HepG2 (cell line): ENCODE data around the gene SLC18A3. TPM values are rescaled to one million over a fixed set of nuclear protein-coding genes. Genes with fewer than 3 reads are reported as not detected.

Source experiments
- ATAC-seq: fragments of 200-7000 bp; cut with Tn5 transposase; 3 replicates; pipeline ENCODE4 v1.9.1; 2020; ENCODE audit warnings: mild to moderate bottlenecking, moderate library complexity
- BruUV-seq: library from RNA; stranded (reverse); fragments of 400-500 nt; replicated peaks from 2 replicates; lab custom pipeline; 2021; lab: Mats Ljungman, UMichigan
- CTCF ChIA-PET: fragments of 300-600 bp; formaldehyde crosslinking; extraction: SDS; loops from one replicate; lab custom pipeline; 2021; ENCODE audit warnings: low total read pairs, inconsistent platforms, low intra/inter-chr PET ratio; lab: Yijun Ruan, JAX
- POLR2A ChIA-PET: fragments of 350-600 bp; sonication (Branson Sonifier 250); formaldehyde crosslinking; loops from one replicate; lab custom pipeline; 2020; ENCODE audit warnings: antibody characterized with exemption, inconsistent platforms; lab: Yijun Ruan, JAX
- DNase-seq: peaks from one replicate; pipeline ENCODE4 v3.0.0-alpha.2; 2015; ENCODE audit warnings: low spot score
- FAIRE-seq: peaks from 3 replicates; lab custom pipeline; 2011; peaks lifted over from hg19 to GRCh38; lab: Jason Lieb, UNC
- H2AFZ ChIP-seq: one replicate; pipeline ENCODE4 v1.6.1; 2011; ENCODE audit warnings: low read length, inconsistent platforms
- H3K27ac ChIP-seq: fragments of 300-600 bp; 3 replicates; pipeline ENCODE4 v1.8.0; 2011; ENCODE audit warnings: mixed run types, mild to moderate bottlenecking, mixed read lengths, low read length, inconsistent platforms; ENCODE audit not compliant: insufficient read depth; ENCODE audit errors: extremely low read length
- H3K27me3 ChIP-seq, 2 experiments: fragments of 200-600 bp in 1 of 2; 2 replicates in 1 of 2; 3 replicates in 1 of 2; pipeline versions ENCODE4 v1.6.0 to v1.8.0; 2011; ENCODE audit warnings: low read length in 2 of 2, mild to moderate bottlenecking in 2 of 2, moderate library complexity in 2 of 2, inconsistent platforms in 1 of 2; ENCODE audit not compliant: insufficient read depth in 2 of 2, control insufficient read depth in 1 of 2
- H3K36me3 ChIP-seq, 2 experiments: fragments of 200-600 bp in 1 of 2; replicated peaks in 1 of 2; 2 replicates in 1 of 2; 3 replicates in 1 of 2; pipeline versions ENCODE4 v1.5.1 to v1.8.0; 2011; ENCODE audit warnings: low read length in 2 of 2, inconsistent platforms in 1 of 2; ENCODE audit not compliant: insufficient read depth in 2 of 2, control insufficient read depth in 1 of 2
- H3K4me1 ChIP-seq: 2 replicates; pipeline ENCODE4 v1.5.1; 2012; ENCODE audit warnings: low read length, inconsistent platforms; ENCODE audit not compliant: insufficient read depth
- H3K4me2 ChIP-seq: 2 replicates; pipeline ENCODE4 v1.6.0; 2011; ENCODE audit warnings: low read depth, low read length, inconsistent platforms
- H3K4me3 ChIP-seq, 3 experiments: fragments of 200-600 bp in 1 of 3; sonication (generic), shearing (Covaris generic) in 1 of 3; replicated peaks in 1 of 3; 2 replicates each; pipeline ENCODE4 v1.5.1; 2011 to 2016; ENCODE audit warnings: low read length in 3 of 3, inconsistent platforms in 2 of 3, low read depth in 2 of 3, mild to moderate bottlenecking in 2 of 3, control low read depth in 1 of 3, mixed read lengths in 1 of 3; ENCODE audit not compliant: insufficient read depth in 1 of 3
- H3K79me2 ChIP-seq: one replicate; pipeline ENCODE4 v1.6.1; 2011; ENCODE audit warnings: low read length, inconsistent platforms; ENCODE audit not compliant: insufficient read depth
- H3K9ac ChIP-seq: 2 replicates; pipeline ENCODE4 v1.6.0; 2011; ENCODE audit warnings: mild to moderate bottlenecking, low read depth, low read length, inconsistent platforms; ENCODE audit not compliant: insufficient read depth
- H3K9me3 ChIP-seq: 2 replicates; pipeline ENCODE4 v1.5.1; 2012; ENCODE audit warnings: mild to moderate bottlenecking, low read length
- H4K20me1 ChIP-seq: 2 replicates; pipeline ENCODE4 v1.6.0; 2011; ENCODE audit warnings: inconsistent platforms, mild to moderate bottlenecking, low read length, moderate library complexity; ENCODE audit not compliant: insufficient read depth
- CBFB ChIP-seq: sonication (generic); formaldehyde crosslinking; IDR thresholded peaks from 2 replicates; pipeline ENCODE4 v1.4.0; 2020; ENCODE audit warnings: missing genetic modification reagents
- CREB1 ChIP-seq, 2 experiments: fragments of 450-650 bp in 1 of 2; IDR thresholded peaks; 2 replicates each; pipeline ENCODE4 v1.6.1; 2016 to 2017; ENCODE audit warnings: control low read depth in 1 of 2, mild to moderate bottlenecking in 1 of 2, missing compliant biosample characterization in 1 of 2, missing genetic modification characterization in 1 of 2
- GABPA ChIP-seq, 2 experiments: IDR thresholded peaks; 2 replicates each; pipeline ENCODE4 v1.6.1; 2011 to 2016; ENCODE audit warnings: low read depth in 2 of 2, low read length in 1 of 2, missing biosample characterization in 1 of 2, missing genetic modification characterization in 1 of 2
- GABPB1 ChIP-seq: IDR thresholded peaks from 2 replicates; pipeline ENCODE4 v1.6.1; 2016; ENCODE audit warnings: mild to moderate bottlenecking, missing genetic modification reagents, moderate library complexity, missing compliant biosample characterization
- HDAC1 ChIP-seq: sonication (generic); formaldehyde crosslinking; IDR thresholded peaks from 2 replicates; pipeline ENCODE4 v1.5.1; 2020; ENCODE audit warnings: mild to moderate bottlenecking, missing genetic modification reagents
- KLF6 ChIP-seq: IDR thresholded peaks from 2 replicates; pipeline ENCODE4 v1.8.0; 2016; ENCODE audit warnings: missing biosample characterization, missing genetic modification reagents
- MLLT10 ChIP-seq: sonication (generic); formaldehyde crosslinking; IDR thresholded peaks from 2 replicates; pipeline ENCODE4 v1.4.0; 2020; ENCODE audit warnings: missing genetic modification reagents
- REPIN1 ChIP-seq: sonication (generic); formaldehyde crosslinking; IDR thresholded peaks from 2 replicates; pipeline ENCODE4 v1.8.0; 2022; ENCODE audit warnings: missing genetic modification reagents, low read depth, mild to moderate bottlenecking, borderline replicate concordance
- RNF219 ChIP-seq: sonication (generic); formaldehyde crosslinking; IDR thresholded peaks from 2 replicates; pipeline ENCODE4 v1.5.0; 2020; ENCODE audit warnings: mild to moderate bottlenecking, missing genetic modification reagents
- ZBTB2 ChIP-seq: sonication (generic); formaldehyde crosslinking; IDR thresholded peaks from 2 replicates; pipeline ENCODE4 v1.8.0; 2022; ENCODE audit warnings: low read depth, missing genetic modification reagents
- ZIK1 ChIP-seq: sonication (generic); formaldehyde crosslinking; IDR thresholded peaks from 2 replicates; pipeline ENCODE4 v1.5.0; 2020; ENCODE audit warnings: mild to moderate bottlenecking, low read depth, missing genetic modification reagents, borderline replicate concordance
- ZNF674 ChIP-seq: sonication (generic); formaldehyde crosslinking; IDR thresholded peaks from 2 replicates; pipeline ENCODE4 v1.5.0; 2020; ENCODE audit warnings: low read depth, mild to moderate bottlenecking, missing genetic modification reagents
- WGBS: methylation state at CpG from one replicate; pipeline ENCODE4 v1.1.6; 2017; ENCODE audit warnings: low lambda C conversion rate; 5-methylcytosine and 5-hydroxymethylcytosine counted together
- in situ Hi-C: cut with HindIII; loops from 2 replicates; pipeline ENCODE4 v1.10.0; 2017; ENCODE audit warnings: low pct_unique_long_range_greater_than_20kb; ENCODE audit not compliant: extremely low pct_ligation_motif_present
- intact Hi-C: fragments of 100-400 bp; cut with micrococcal nuclease; formaldehyde crosslinking; loops from one replicate; pipeline ENCODE4 v1.10.0; 2022; ENCODE audit not compliant: unreplicated experiment
- polyA plus RNA-seq, 8 experiments: library from polyadenylated mRNA; depleted of rRNA in 3 of 8; stranded (reverse) in 7 of 8; unstranded in 1 of 8; fragments of >200 nt; fragmentation: Illumina TruSeq in 4 of 8; extraction: Trizol in 4 of 8; gene quantifications; 2 replicates each; pipeline versions ENCODE4 v1.2.1 to v1.2.3, GENCODE V29; 2011 to 2016; ENCODE audit warnings: low read depth in 4 of 8, missing spikeins in 1 of 8, mixed read lengths in 1 of 8; ENCODE audit not compliant: insufficient read depth in 1 of 8
- total RNA-seq, 5 experiments: library from RNA; depleted of rRNA; stranded (reverse); fragments of >200 nt; fragmentation: Illumina TruSeq; extraction: Trizol; gene quantifications; 2 replicates each; pipeline ENCODE4 v1.2.3, GENCODE V29; 2016; ENCODE audit warnings: low read depth in 1 of 5

SLC18A3 gene
- total and polyA plus RNA-seq, 2 of the 13 experiments (the other 11 are each of a cell fraction or from before 2014, with no cell fraction given): not detected

GRCh38 chr10:49569031-49569631, 41.0 kb upstream of the SLC18A3 start:
- ChIA-PET POLR2A (no interaction called here), CTCF (no interaction called here)
- DNase-seq (no peak), ATAC-seq (no peak), FAIRE-seq (no peak)
- no peaks in the 10 kb centered on the region for H3K36me3 ChIP-seq
- in situ Hi-C loops: no loop called here
- no peak overlapping the region for H2AFZ ChIP-seq
- H4K20me1 ChIP-seq: no peaks in the 10 kb centered on the region
- H3K79me2 ChIP-seq: no peaks in the 10 kb centered on the region
- H3K4me3 ChIP-seq: no peak overlapping the region
- BruUV-seq: no TSS peak
- H3K4me1 ChIP-seq: 0 out of 2 replicates have a peak, but pooled peaks cover 11% of the 10 kb centered on the region
- no peaks in the 10 kb centered on the region for H3K9me3 ChIP-seq
- peaks cover 4 to 6% of the 10 kb centered on the region in 2 experiments; a peak in 2 of 5 replicates for H3K27me3 ChIP-seq
- TF ChIP-seq KLF6 (CRISPR knock-in tag) (no peak), CREB1 (IDR thresholded peaks at IDR 0.05) (0 out of 2 replicates have a peak, but pooled peaks have one; percentile 4), CREB1 (CRISPR knock-in tag; IDR thresholded peaks at IDR 0.05) (no peak)
- H3K9ac ChIP-seq: no peak overlapping the region
- intact Hi-C loops: no loop called here
- H3K27ac ChIP-seq: no peak overlapping the region
- H3K4me2 ChIP-seq: no peak overlapping the region
- 6% methylated on average over 3 of the region's 3 CpGs for WGBS

- FAIRE-seq (no peak), DNase-seq (no peak), ATAC-seq (no peak)
- H4K20me1 ChIP-seq: no peaks in the 10 kb centered on the region
- no peaks in the 10 kb centered on the region for H3K9me3 ChIP-seq
- ChIA-PET POLR2A (no interaction called here), CTCF (no interaction called here)
- H3K9ac ChIP-seq: no peak overlapping the region
- H3K4me3 ChIP-seq: no peak overlapping the region
- no peak overlapping the region for H2AFZ ChIP-seq
- no peaks in the 10 kb centered on the region for H3K79me2 ChIP-seq
- 0 out of 2 replicates have a peak, but pooled peaks cover 11% of the 10 kb centered on the region for H3K4me1 ChIP-seq
- H3K27me3 ChIP-seq: peaks cover 2 to 6% of the 10 kb centered on the region in 2 experiments; a peak in 1 of 5 replicates
- BruUV-seq: no TSS peak
- no peaks in the 10 kb centered on the region for H3K36me3 ChIP-seq
- no peak overlapping the region for H3K4me2 ChIP-seq
- H3K27ac ChIP-seq: no peak overlapping the region
- WGBS: 3% methylated on average over 2 of the region's 2 CpGs
- in situ Hi-C loops: no loop called here
- intact Hi-C loops: no loop called here
- TF ChIP-seq HDAC1 (CRISPR knock-in tag): no peak
- TF ChIP-seq MLLT10: no peak
- no peak for TF ChIP-seq RNF219 (CRISPR knock-in tag)
- no peak for TF ChIP-seq CBFB (CRISPR knock-in tag)
- TF ChIP-seq GABPB1 (CRISPR knock-in tag): no peak
- TF ChIP-seq ZNF674 (CRISPR knock-in tag): no peak
- no peak for TF ChIP-seq REPIN1
- TF ChIP-seq ZBTB2: no peak
- no peak for TF ChIP-seq GABPA (IDR thresholded peaks at IDR 0.05; ENCODE audit: low read depth, low read length)
- TF ChIP-seq GABPA (CRISPR knock-in tag; IDR thresholded peaks at IDR 0.05; ENCODE audit: low read depth): no peak
- TF ChIP-seq ZIK1 (CRISPR knock-in tag): no peak
These were observed 38.7 kb upstream of the SLC18A3 start for GRCh38 chr10:49571388-49571787.
